ENCODE measurements around the gene HHIPL1. TPM values are rescaled to one million over a fixed set of nuclear protein-coding genes. Genes with fewer than 3 reads are reported as not detected.

Gene HHIPL1
- total RNA-seq, 3 donors from 2014 or later = 1.3 to 4.6 (median 2.3) TPM

- intact Hi-C loops (cut with DNase I; ENCODE audit: low total_unique reads) = no loop called here
- H3K36me3 ChIP-seq = no peaks in the 10 kb centered on the region
- DNase-seq (ENCODE audit: low spot score in 2 of 2) = no peak
- H3K27me3 ChIP-seq = no peaks in the 10 kb centered on the region
- TF ChIP-seq POLR2AphosphoS5 (IDR thresholded peaks at IDR 0.05) (no peak), POLR2A (IDR thresholded peaks at IDR 0.05) (no peak), CTCF (IDR thresholded peaks at IDR 0.05) (no peak)
- H3K9me3 ChIP-seq = no peaks in the 10 kb centered on the region
- no peak overlapping the region for H3K4me3 ChIP-seq
- no peak overlapping the region for H3K27ac ChIP-seq
- peaks cover 0 to 4% of the 10 kb centered on the region in 2 donors for H3K4me1 ChIP-seq
These were observed 3.3 kb downstream of the HHIPL1 start for GRCh38 chr14:99648027-99648784.

GRCh38 chr14:99649219-99649618 lies 4.3 kb downstream of the HHIPL1 start:
- no peak for TF ChIP-seq POLR2AphosphoS5 (IDR thresholded peaks at IDR 0.05)
- TF ChIP-seq CTCF (IDR thresholded peaks at IDR 0.05) = no peak
- no peak for TF ChIP-seq POLR2A (IDR thresholded peaks at IDR 0.05)
- Histone ChIP-seq H3K4me1 (peaks cover 0 to 4% of the 10 kb centered on the region in 2 donors), H3K27ac (no peak overlapping the region), H3K9me3 (no peaks in the 10 kb centered on the region), H3K4me3 (no peak overlapping the region), H3K36me3 (no peaks in the 10 kb centered on the region), H3K27me3 (no peaks in the 10 kb centered on the region)
- intact Hi-C loops (cut with DNase I; ENCODE audit: low total_unique reads) = no loop called here
- DNase-seq (ENCODE audit: low spot score in 2 of 2) = no peak

GRCh38 chr14:99649643-99650042 lies 4.7 kb downstream of the HHIPL1 start:
- intact Hi-C loops (cut with DNase I; ENCODE audit: low total_unique reads) = no loop called here
- TF ChIP-seq POLR2AphosphoS5 (IDR thresholded peaks at IDR 0.05) (no peak), POLR2A (IDR thresholded peaks at IDR 0.05) (no peak), CTCF (IDR thresholded peaks at IDR 0.05) (no peak)
- DNase-seq (ENCODE audit: low spot score in 2 of 2) = no peak

GRCh38 chr14:99650189-99650588 lies 5.3 kb downstream of the HHIPL1 start:
- Histone ChIP-seq H3K27ac (no peak overlapping the region), H3K27me3 (no peaks in the 10 kb centered on the region)

More at GRCh38 chr14:99649643-99650042, 4.7 kb downstream of the HHIPL1 start:
- H3K36me3 ChIP-seq = no peaks in the 10 kb centered on the region
- peaks cover 0 to 4% of the 10 kb centered on the region in 2 donors for H3K4me1 ChIP-seq
- no peak overlapping the region for H3K4me3 ChIP-seq
- H3K27me3 ChIP-seq = no peaks in the 10 kb centered on the region
- H3K9me3 ChIP-seq = no peaks in the 10 kb centered on the region
- no peak overlapping the region for H3K27ac ChIP-seq

More at GRCh38 chr14:99650189-99650588, 5.3 kb downstream of the HHIPL1 start:
- Histone ChIP-seq H3K36me3 (no peaks in the 10 kb centered on the region), H3K9me3 (no peaks in the 10 kb centered on the region), H3K4me3 (no peak overlapping the region), H3K4me1 (peaks cover 0 to 3% of the 10 kb centered on the region in 2 donors)
- DNase-seq (ENCODE audit: low spot score in 2 of 2) = no peak
- TF ChIP-seq POLR2A (IDR thresholded peaks at IDR 0.05) (no peak), POLR2AphosphoS5 (IDR thresholded peaks at IDR 0.05) (no peak), CTCF (IDR thresholded peaks at IDR 0.05) (no peak)
- intact Hi-C loops (cut with DNase I; ENCODE audit: low total_unique reads) = no loop called here

Measured in breast epithelium (tissue), 4 donors.